Gastrocnemius medialis (tissue), 4 donors: Measurements from ENCODE around the gene PDIA6. TPM values are rescaled to one million over a fixed set of nuclear protein-coding genes. Genes with fewer than 3 reads are reported as not detected.

Experiments used
- ATAC-seq, 2 donors: fragments of 150-250 bp; one replicate each; pipeline ENCODE4 v1.9.1; 2016
- DNase-seq, 2 donors: peaks; one replicate each; pipeline ENCODE4 v3.0.0-alpha.2; 2019
- H3K27ac ChIP-seq, 4 donors: fragments of 200-600 bp; sonication (generic); 1 replicate in 1 of 4; 2 replicates in 3 of 4; pipeline ENCODE4 v1.5.1; 2016 to 2018; ENCODE audit warnings: mild to moderate bottlenecking in 2 of 4, moderate library complexity in 1 of 4
- H3K27me3 ChIP-seq, 3 donors: fragments of 200-600 bp; sonication (generic) in 2 of 3; 1 replicate in 1 of 3; 2 replicates in 2 of 3; pipeline versions ENCODE4 v1.5.1 to v1.6.0; 2016 to 2019; ENCODE audit warnings: mild to moderate bottlenecking in 1 of 3, moderate library complexity in 1 of 3
- H3K36me3 ChIP-seq, 2 donors: fragments of 200-600 bp; sonication (generic) in 1 of 2; one replicate each; pipeline ENCODE4 v1.5.1; 2017 to 2018
- H3K4me1 ChIP-seq, 2 donors: fragments of 200-600 bp; sonication (generic) in 1 of 2; one replicate each; pipeline ENCODE4 v1.5.1; 2016 to 2017; ENCODE audit warnings: mild to moderate bottlenecking in 2 of 2
- H3K4me3 ChIP-seq, 4 donors: fragments of 200-600 bp; sonication (generic) in 3 of 4; 1 replicate in 1 of 4; 2 replicates in 3 of 4; pipeline ENCODE4 v1.5.1; 2016 to 2019; ENCODE audit warnings: mild to moderate bottlenecking in 2 of 4
- H3K9me3 ChIP-seq, 3 donors: fragments of 200-600 bp; sonication (generic) in 2 of 3; 1 replicate in 1 of 3; 2 replicates in 2 of 3; pipeline ENCODE4 v1.5.1; 2016 to 2019
- CTCF ChIP-seq, 5 experiments: fragments of 450-650 bp in 3 of 5; fragments of 200-600 bp in 2 of 5; sonication (generic) in 2 of 5; IDR thresholded peaks in 4 of 5; conservative IDR thresholded peaks in 1 of 5; 1 replicate in 4 of 5; 2 replicates in 1 of 5; pipeline ENCODE4 v1.5.1; 2016 to 2019; ENCODE audit warnings: antibody characterized with exemption in 5 of 5, mild to moderate bottlenecking in 3 of 5, moderate library complexity in 3 of 5
- POLR2A ChIP-seq, 2 donors: fragments of 450-650 bp; IDR thresholded peaks; one replicate each; pipeline ENCODE4 v1.6.1; 2017; ENCODE audit warnings: antibody characterized with exemption in 2 of 2, mild to moderate bottlenecking in 2 of 2, moderate library complexity in 2 of 2
- in situ Hi-C, 4 donors: fragments of 200-750 bp; cut with MboI; loops; one replicate each; pipeline versions ENCODE4 v1.15.0 to v1.8.0; 2017; ENCODE audit warnings: low sequenced_read_pairs in 4 of 4
- intact Hi-C: fragments of 100-400 bp; cut with DNase I; formaldehyde crosslinking; loops from one replicate; pipeline ENCODE4 v1.15.1; 2023; ENCODE audit warnings: low total_unique reads
- total RNA-seq, 4 donors: library from RNA; depleted of rRNA; stranded (reverse); fragments of >200 nt; gene quantifications; one replicate each; pipeline versions ENCODE4 v1.1.0 to v1.2.3, GENCODE V29; 2016

PDIA6 gene
- total RNA-seq, 4 donors from 2014 or later, result 32.0 to 72.4 (median 54.2) TPM

GRCh38 chr2:10773821-10774341 lies 38.7 kb downstream of the PDIA6 start:
- TF ChIP-seq CTCF (IDR thresholded peaks at IDR 0.05 in 4 of 5, conservative IDR thresholded peaks at IDR 0.05 in 1 of 5) (no peak), POLR2A (IDR thresholded peaks at IDR 0.05) (no peak)
- H3K4me3 ChIP-seq, result no peak overlapping the region
- intact Hi-C loops, result no loop called here
- H3K36me3 ChIP-seq, result peaks cover 0 to 4% of the 10 kb centered on the region in 2 donors
- no peaks in the 10 kb centered on the region for H3K4me1 ChIP-seq
- DNase-seq, result no peak
- in situ Hi-C loops, result no loop called here
- H3K27ac ChIP-seq, result no peak overlapping the region
- no peak for ATAC-seq
- no peaks in the 10 kb centered on the region for H3K9me3 ChIP-seq
- no peaks in the 10 kb centered on the region for H3K27me3 ChIP-seq

GRCh38 chr2:10772868-10773215 lies 39.7 kb downstream of the PDIA6 start:
- no peak for TF ChIP-seq CTCF (IDR thresholded peaks at IDR 0.05 in 4 of 5, conservative IDR thresholded peaks at IDR 0.05 in 1 of 5)
- TF ChIP-seq POLR2A (IDR thresholded peaks at IDR 0.05), result no peak
- intact Hi-C loops, result no loop called here
- Histone ChIP-seq H3K9me3 (no peaks in the 10 kb centered on the region), H3K27me3 (no peaks in the 10 kb centered on the region), H3K4me3 (no peak overlapping the region), H3K27ac (no peak overlapping the region), H3K4me1 (no peaks in the 10 kb centered on the region), H3K36me3 (no peaks in the 10 kb centered on the region)
- in situ Hi-C loops, result no loop called here
- DNase-seq (no peak), ATAC-seq (no peak)

GRCh38 chr2:10772201-10772867 lies 40.3 kb downstream of the PDIA6 start:
- no peak for TF ChIP-seq POLR2A (IDR thresholded peaks at IDR 0.05)
- no peak for TF ChIP-seq CTCF (IDR thresholded peaks at IDR 0.05 in 4 of 5, conservative IDR thresholded peaks at IDR 0.05 in 1 of 5)
- H3K36me3 ChIP-seq, result no peaks in the 10 kb centered on the region

GRCh38 chr2:10771786-10772185 lies 40.8 kb downstream of the PDIA6 start:
- Histone ChIP-seq H3K36me3 (no peaks in the 10 kb centered on the region), H3K9me3 (no peaks in the 10 kb centered on the region), H3K27me3 (no peaks in the 10 kb centered on the region), H3K4me3 (no peak overlapping the region), H3K27ac (no peak overlapping the region), H3K4me1 (no peaks in the 10 kb centered on the region)
- no peak for ATAC-seq
- TF ChIP-seq CTCF (IDR thresholded peaks at IDR 0.05 in 4 of 5, conservative IDR thresholded peaks at IDR 0.05 in 1 of 5) (no peak), POLR2A (IDR thresholded peaks at IDR 0.05) (no peak)
- in situ Hi-C loops (no loop called here), intact Hi-C loops (no loop called here)
- DNase-seq, result no peak

More at GRCh38 chr2:10772201-10772867, 40.3 kb downstream of the PDIA6 start:
- intact Hi-C loops (no loop called here), in situ Hi-C loops (no loop called here)
- ATAC-seq (no peak), DNase-seq (no peak)
- Histone ChIP-seq H3K27ac (no peak overlapping the region), H3K4me3 (no peak overlapping the region), H3K9me3 (no peaks in the 10 kb centered on the region), H3K4me1 (no peaks in the 10 kb centered on the region), H3K27me3 (no peaks in the 10 kb centered on the region)
